Stimulated activated CD8-positive, alpha-beta memory T cell treated with anti-CD3 and anti-CD28 coated beads, Interleukin-4, amount 100 ng/mL, for 24 hours (primary cell): Measurements from ENCODE around the gene ARFGEF2.
"Not testable (repeated sequence)": the region's sequence is repeated elsewhere in the genome, so short reads cannot be mapped to it uniquely, and the experiment has no call there.

Experiments
- DNase-seq: peaks from one replicate; pipeline ENCODE4 v3.0.0-alpha.2; 2020; ENCODE audit warnings: low read depth

ARFGEF2 gene

GRCh38 chr20:48928832-48929725 is 7.6 kb downstream of the ARFGEF2 start:
- DNase-seq: no peak

- no peak for DNase-seq
These were observed 8.5 kb downstream of the ARFGEF2 start for GRCh38 chr20:48930035-48930434.

DNA sequence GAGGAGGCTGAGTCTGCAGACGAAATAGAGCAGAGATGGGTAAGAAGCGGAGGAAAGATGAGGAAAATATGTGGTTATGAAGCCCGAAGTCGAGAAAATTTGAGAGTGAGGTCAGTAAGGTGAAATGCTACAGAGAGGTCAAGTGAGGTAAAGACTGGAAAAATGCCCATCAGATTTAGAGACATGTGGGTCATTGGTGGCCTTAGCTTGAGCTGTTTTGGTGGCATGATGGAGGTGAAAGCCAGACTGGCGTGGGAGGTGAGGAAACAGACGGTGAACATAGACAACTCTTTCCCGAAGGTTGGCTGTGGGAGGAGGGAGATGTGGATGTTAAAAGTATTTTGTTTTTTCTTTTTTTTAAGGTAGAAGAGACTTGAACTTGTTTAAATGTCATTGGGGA is 9.4 kb downstream of the ARFGEF2 start:
- DNase-seq: no peak

DNA sequence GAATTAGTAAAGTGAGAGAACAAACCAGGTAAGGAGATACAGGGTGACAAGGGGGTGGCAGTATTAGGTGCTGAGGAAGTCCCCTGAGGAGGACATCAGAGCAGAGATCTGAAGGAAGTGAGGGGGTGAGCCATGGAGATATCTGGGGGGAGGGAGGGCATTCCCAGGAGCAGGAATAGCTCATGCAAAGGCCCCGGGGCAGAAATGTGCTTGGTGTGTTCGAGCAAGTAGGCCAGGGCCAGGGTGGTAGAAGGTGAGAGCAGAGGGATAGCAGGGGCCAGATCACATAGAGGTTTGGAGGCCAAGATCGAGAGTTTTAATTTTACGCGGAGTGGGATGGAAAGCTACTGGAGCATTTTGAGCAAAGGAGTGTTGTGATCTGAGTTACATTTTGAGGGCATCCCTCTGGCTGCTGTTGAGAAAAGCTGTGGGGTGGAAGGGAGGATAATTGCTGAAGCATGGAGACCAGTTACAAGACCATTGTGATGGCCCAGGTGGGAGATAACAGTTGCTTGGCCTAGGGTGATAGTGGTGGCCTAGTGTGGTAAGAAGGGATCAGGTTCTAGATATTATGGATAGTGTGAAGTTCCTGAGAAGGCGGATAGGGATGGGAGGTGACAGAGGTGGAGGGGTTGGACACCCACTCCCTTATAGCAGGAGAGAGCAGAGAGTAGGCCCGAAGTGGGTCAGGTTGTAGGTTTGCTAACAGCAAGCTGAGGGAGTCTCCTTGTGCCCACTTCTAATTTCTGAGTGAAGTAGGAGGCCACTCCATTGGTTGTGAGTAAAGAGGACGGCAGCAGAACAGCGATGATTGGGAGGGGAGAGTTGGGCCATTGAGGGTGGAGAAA is 10.2 kb downstream of the ARFGEF2 start:
- no peak for DNase-seq

- no peak for DNase-seq
These were observed 10.9 kb downstream of the ARFGEF2 start for GRCh38 chr20:48932375-48932941.

DNA sequence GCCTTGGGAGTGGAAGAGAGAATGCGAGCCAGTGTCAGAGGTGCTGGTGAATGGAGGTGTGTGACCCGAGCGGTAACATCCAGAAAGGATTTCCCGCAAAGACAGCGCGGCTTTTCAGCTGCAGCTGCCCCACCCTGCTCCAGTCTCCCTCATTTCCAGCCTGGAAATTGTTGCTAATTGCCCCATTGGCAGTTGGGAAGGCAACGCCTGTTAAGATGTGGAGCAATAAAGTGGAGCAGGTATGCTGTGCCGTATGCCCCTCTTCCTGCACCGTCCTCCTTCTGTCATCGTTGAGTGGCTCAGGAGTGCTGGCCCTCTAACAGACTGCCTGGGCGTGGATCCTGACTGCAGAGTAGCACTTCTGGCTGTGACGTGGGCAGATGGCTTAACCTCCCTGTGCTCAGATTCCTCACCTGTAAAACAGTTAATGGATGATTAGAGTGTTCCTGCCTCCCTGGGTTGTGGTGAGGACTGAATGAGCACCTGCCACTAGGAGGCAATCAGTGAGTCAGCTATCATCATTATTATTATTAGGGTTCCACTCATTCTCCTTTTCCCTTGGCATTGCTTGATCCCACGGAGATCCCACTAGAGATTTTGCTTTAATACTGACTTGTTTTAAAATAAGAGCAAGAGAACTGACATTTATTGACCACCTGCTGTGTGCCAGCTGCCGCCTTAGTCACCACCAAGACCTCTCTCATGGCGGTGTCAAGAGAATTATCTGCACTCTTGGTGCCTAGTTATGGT is 11.7 kb downstream of the ARFGEF2 start:
- no peak for DNase-seq

DNA sequence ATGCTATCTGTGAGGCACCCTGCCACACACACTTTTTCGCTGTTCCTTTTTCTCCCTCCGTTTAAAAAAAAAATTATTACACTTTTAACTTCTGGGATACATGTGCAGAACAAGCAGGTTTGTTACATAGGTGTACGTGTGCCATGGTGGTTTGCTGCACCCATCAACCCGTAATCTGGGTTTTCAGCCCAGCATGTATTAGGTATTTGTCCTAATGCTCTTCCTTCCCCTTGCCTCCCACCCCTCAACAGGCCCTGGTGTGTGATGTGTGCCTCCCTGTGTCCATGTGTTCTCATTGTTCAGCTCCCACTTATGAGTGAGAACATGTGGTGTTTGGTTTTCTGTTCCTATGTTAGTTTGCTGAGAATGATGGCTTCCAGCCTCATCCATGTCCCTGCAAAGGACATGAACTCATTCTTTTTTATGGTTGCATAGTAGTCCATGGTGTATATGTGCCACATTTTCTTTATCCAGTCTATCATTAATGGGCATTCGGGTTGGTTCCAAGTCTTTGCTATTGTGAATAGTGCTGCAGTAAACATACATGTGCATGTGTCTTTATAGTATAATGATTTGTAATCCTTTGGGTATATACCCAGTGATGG is 12.9 kb downstream of the ARFGEF2 start:
- DNase-seq: not testable (repeated sequence)

DNA sequence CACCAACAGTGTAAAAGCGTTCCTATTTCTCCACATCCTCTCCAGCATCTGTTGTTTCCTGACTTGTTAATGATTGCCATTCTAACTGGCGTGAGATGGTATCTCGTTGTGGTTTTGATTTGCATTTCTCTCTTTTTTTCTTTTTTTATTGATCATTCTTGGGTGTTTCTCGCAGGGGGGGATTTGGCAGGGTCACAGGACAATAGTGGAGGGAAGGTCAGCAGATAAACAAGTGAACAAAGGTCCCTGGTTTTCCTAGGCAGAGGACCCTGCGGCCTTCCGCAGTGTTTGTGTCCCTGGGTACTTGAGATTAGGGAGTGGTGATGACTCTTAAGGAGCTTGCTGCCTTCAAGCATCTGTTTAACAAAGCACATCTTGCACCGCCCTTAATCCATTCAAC is 13.5 kb downstream of the ARFGEF2 start:
- not testable (repeated sequence) for DNase-seq

DNA sequence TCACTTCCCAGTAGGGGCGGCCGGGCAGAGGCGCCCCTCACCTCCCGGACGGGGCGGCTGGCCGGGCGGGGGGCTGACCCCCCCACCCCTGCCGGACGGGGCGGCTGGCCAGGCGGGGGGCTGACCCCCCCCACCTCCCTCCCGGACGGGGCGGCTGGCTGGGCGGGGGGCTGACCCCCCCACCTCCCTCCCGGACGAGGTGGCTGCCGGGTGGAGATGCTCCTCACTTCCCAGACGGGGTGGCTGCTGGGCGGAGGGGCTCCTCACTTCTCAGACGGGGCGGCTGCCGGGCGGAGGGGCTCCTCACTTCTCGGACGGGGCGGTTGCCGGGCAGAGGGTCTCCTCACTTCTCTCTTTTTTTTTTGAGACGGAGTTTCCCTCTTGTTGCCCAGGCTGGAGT is 14.7 kb downstream of the ARFGEF2 start:
- not testable (repeated sequence) for DNase-seq

GRCh38 chr20:48937674-48938073 is 16.2 kb downstream of the ARFGEF2 start:
- DNase-seq: no peak

DNA sequence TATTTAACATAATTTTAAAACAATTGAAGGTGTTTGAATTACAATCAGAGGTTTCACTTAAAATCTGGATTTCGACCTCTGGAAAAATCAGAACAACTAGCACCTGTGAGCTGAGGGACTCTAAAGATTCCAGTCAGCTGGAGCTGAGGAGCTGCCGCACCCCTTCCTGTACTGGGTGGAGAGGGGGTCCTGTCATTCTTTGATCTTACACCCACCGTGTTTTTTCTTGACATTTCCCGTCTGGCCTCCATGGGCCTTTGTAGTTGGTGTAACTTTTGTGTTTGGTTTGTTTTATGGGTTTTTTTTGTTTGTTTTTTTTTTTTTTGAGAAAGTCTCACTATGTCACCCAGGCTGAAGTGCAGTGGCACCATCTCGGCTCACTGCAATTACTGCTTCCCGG is 17.2 kb downstream of the ARFGEF2 start:
- no peak for DNase-seq

DNA sequence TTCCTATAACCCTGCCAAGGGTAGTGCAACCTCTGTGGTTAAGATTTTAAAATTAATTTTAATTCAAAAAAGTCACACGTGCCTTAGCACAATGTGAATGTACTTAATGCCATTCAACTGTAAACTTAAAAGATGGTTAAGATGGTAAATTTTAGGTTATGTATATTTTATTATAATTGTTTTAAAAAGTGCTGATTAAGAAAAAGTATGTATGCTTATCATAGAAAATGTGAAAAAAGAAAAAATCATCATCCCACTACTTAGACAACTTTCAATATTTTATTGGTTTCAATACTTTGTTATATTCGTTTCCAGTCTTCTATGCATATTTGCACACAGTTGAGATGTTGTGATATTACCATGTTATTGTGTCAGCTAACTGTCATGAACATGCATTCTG is 18.7 kb downstream of the ARFGEF2 start:
- DNase-seq: no peak

GRCh38 chr20:48941467-48941866 is 20.0 kb downstream of the ARFGEF2 start:
- no peak for DNase-seq

DNA sequence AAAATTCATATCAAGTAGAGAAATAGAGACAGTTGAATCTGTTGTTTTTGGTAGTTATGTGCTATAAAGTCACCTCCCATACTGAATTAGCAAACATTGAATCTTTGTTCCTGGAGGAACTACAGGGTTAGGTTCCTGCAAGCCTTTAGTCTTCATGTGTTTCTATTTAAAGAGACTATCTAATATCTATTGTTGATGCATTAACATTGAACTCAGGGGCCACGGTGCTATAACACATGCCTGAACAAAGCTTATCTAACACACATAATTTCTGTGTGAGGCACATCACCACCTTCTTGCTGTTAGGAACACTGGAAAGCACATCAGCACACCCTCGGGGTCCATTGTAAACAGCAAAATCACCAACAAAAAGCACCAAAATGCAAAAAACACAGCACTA is 21.2 kb downstream of the ARFGEF2 start:
- DNase-seq: no peak

- DNase-seq: no peak
These were observed 23.3 kb downstream of the ARFGEF2 start for GRCh38 chr20:48944663-48945297.

DNA sequence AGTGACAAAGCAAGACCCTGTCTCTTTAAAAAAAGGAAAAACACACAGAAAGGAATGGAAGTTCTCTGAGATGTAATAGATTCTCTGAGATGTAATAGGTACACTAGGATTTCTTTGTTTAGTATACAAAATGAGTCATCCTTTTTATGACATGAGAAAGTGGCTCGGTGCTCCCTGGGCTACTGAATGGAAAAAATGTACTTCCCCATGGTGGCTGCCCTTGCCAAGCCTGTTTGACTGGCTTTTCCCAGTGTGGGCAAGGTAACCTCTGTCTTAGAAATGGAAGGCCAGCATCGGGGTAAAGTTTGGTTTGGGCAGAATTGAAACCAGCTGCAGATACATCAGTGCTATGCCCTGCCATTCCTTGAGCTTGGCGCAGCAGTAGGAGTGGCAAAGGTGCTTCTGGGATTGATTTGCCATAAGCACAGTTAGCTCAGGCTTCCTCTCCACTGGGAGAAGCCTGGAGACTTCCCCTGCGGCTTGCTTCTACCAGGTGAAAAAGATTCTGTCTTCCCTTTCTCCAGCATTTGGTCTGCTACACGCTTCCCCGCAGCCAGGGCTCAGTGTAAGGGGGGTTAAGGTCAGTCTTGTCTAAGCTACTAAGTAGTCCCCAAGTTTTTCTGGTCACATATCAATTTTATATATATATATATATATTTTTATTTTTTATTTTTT is 24.5 kb downstream of the ARFGEF2 start:
- no peak for DNase-seq

DNA sequence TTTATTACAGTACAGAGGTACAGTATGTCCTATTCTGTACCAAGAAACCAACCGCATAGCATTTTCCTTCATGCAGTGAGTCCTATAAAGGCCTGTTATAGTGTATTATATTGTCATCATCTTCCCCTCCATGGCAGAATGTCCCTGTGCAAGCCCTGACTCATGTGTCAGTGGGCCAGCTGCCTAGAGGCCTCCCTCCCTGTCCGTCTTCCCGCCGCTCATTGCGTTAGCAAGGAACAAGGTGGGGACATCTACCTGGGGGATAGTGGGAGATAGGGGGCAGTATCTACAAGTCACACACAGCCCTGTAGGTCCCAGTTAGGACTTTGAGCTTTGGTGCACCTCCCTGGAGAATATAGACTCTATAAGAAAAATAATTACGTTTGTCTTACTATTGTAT is 27.1 kb downstream of the ARFGEF2 start:
- DNase-seq: no peak

DNA sequence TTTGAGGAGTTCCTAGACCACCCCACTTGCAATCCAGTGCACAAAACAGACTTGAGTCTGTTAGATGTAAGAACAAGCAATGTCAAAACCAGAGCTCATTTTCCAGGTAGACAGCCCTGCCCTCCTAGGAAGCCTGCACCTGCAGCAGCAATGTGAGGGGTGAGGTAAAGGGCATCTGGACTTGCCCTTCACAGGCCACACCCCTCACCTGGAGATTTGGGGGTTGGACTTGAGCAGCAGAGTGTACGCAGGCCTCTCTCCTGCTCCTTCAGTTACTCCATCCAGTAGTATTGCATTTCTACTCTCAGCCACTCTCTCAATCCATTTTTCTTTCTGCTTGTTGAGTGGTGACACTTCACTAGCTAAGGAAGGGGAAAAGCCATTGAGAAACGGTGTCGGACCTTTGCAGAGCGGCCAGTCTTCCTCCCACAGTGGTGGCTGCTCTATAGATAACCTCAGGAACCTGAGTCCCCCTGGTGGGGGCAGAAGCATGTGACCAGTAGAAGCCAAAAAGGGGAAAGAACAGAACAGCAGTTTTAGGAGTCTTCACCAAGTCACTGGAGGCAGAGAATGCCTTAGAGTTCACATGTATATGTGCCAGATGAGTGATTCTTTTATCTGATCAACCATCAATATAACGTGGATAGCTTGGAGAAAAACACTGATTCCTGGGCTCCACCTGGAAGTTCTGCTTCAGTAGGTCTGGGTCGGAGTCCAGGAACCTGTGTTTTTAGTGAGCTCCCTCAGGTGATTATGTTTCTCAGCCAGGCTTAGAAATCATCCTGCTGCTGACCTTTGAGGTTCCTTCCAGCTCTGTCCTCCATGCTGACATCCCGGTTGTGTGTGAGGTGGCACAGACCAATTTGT is 28.0 kb downstream of the ARFGEF2 start:
- DNase-seq: no peak

GRCh38 chr20:48951041-48951440 is 29.5 kb downstream of the ARFGEF2 start:
- DNase-seq: no peak

DNA sequence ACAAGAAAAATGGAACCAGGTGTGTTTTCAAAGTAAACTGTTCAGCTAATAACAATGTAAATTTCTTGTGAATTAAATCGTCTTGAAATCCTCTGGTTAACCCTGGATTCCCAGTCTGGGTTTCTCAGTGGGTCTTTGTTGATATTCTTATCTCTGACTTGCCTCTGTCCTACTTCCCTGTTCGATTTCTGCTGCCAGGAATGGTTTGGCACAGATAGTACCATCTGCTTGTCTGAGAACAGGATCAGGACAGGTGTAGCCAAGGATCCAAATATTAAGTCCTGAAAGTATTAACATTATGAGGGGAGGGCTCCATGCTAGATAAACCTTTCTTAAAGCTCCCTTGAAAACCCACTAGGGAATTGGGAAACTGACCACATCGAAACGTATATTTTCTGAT is 30.1 kb downstream of the ARFGEF2 start:
- DNase-seq: no peak
